H9 (cell line): ENCODE measurements around the gene LMX1B. TPM values are rescaled to one million over a fixed set of nuclear protein-coding genes. Genes with fewer than 3 reads are reported as not detected.

ENCODE experiments used
- DNase-seq: peaks from one replicate; pipeline ENCODE4 v3.0.0-alpha.2; 2017
- H2AFZ ChIP-seq: one replicate; pipeline ENCODE4 v1.6.1; 2013; ENCODE audit warnings: mild to moderate bottlenecking, low read length, control low read depth, moderate library complexity
- H2AK5ac ChIP-seq: 2 replicates; pipeline ENCODE4 v1.6.1; 2013; ENCODE audit warnings: low read length, control low read depth, mixed read lengths; ENCODE audit not compliant: insufficient read length
- H2BK120ac ChIP-seq: one replicate; pipeline ENCODE4 v1.6.1; 2013; ENCODE audit warnings: low read depth, mild to moderate bottlenecking, low read length, control low read depth, inconsistent platforms; ENCODE audit not compliant: poor library complexity, severe bottlenecking
- H2BK12ac ChIP-seq: 2 replicates; pipeline ENCODE4 v1.6.1; 2013; ENCODE audit warnings: low read length, control low read depth, mixed read lengths, low read depth; ENCODE audit not compliant: insufficient read length
- H2BK15ac ChIP-seq: 2 replicates; pipeline ENCODE4 v1.6.1; 2013; ENCODE audit warnings: low read depth, low read length, control low read depth
- H2BK20ac ChIP-seq: one replicate; pipeline ENCODE4 v1.6.1; 2013; ENCODE audit warnings: low read depth, mild to moderate bottlenecking, low read length, control low read depth, inconsistent platforms; ENCODE audit not compliant: poor library complexity, severe bottlenecking
- H2BK5ac ChIP-seq: 2 replicates; pipeline ENCODE4 v1.6.1; 2013; ENCODE audit warnings: low read length, control low read depth, mixed read lengths; ENCODE audit not compliant: insufficient read length
- H3K14ac ChIP-seq: 2 replicates; pipeline ENCODE4 v1.6.1; 2013; ENCODE audit warnings: low read length, control low read depth; ENCODE audit not compliant: insufficient read depth
- H3K18ac ChIP-seq: 2 replicates; pipeline ENCODE4 v1.6.1; 2013; ENCODE audit warnings: low read depth, mild to moderate bottlenecking, mixed read lengths, low read length, control low read depth; ENCODE audit not compliant: insufficient read length
- H3K23ac ChIP-seq: 2 replicates; pipeline ENCODE4 v1.6.1; 2013; ENCODE audit warnings: low read length, control low read depth, mixed read lengths, low read depth; ENCODE audit not compliant: insufficient read length
- H3K23me2 ChIP-seq: 2 replicates; pipeline ENCODE4 v1.6.1; 2013; ENCODE audit warnings: low read depth, mild to moderate bottlenecking, mixed read lengths, low read length, control low read depth; ENCODE audit not compliant: insufficient read length, poor library complexity, severe bottlenecking
- H3K27ac ChIP-seq: 2 replicates; pipeline ENCODE4 v1.5.1; 2013; ENCODE audit warnings: low read length, control low read depth, mixed read lengths, low read depth; ENCODE audit not compliant: insufficient read length
- H3K27me3 ChIP-seq: 2 replicates; pipeline ENCODE4 v1.6.1; 2013; ENCODE audit warnings: low read length, control low read depth, inconsistent platforms; ENCODE audit not compliant: insufficient read depth
- H3K4ac ChIP-seq: 2 replicates; pipeline ENCODE4 v1.6.1; 2013; ENCODE audit warnings: low read depth, mild to moderate bottlenecking, control low read depth, inconsistent platforms, low read length, moderate library complexity
- H3K4me1 ChIP-seq: 2 replicates; pipeline ENCODE4 v1.6.1; 2013; ENCODE audit warnings: low read length, control low read depth, inconsistent platforms; ENCODE audit not compliant: insufficient read depth
- H3K4me2 ChIP-seq: 2 replicates; pipeline ENCODE4 v1.6.1; 2013; ENCODE audit warnings: low read length, control low read depth, mixed read lengths; ENCODE audit not compliant: insufficient read length, insufficient read depth
- H3K56ac ChIP-seq: 2 replicates; pipeline ENCODE4 v1.6.1; 2013; ENCODE audit warnings: low read depth, mild to moderate bottlenecking, mixed read lengths, low read length, control low read depth; ENCODE audit not compliant: insufficient read length
- H3K79me1 ChIP-seq: 2 replicates; pipeline ENCODE4 v1.6.1; 2013; ENCODE audit warnings: low read depth, mild to moderate bottlenecking, moderate library complexity, low read length, control low read depth, inconsistent platforms; ENCODE audit not compliant: insufficient read depth, poor library complexity, severe bottlenecking
- H3K79me2 ChIP-seq: 2 replicates; pipeline ENCODE4 v1.6.1; 2013; ENCODE audit warnings: low read length, control low read depth, inconsistent platforms; ENCODE audit not compliant: insufficient read depth
- H3K9ac ChIP-seq: 2 replicates; pipeline ENCODE4 v1.6.1; 2013; ENCODE audit warnings: low read length, control low read depth, mixed read lengths; ENCODE audit not compliant: insufficient read length; ENCODE audit errors: extremely low read depth
- H3K9me3 ChIP-seq: one replicate; pipeline ENCODE4 v1.6.1; 2013; ENCODE audit warnings: low read depth, low read length, inconsistent platforms; ENCODE audit not compliant: control insufficient read depth
- H3T11ph ChIP-seq: one replicate; pipeline ENCODE4 v1.6.1; 2013; ENCODE audit warnings: mild to moderate bottlenecking, low read length, control low read depth, inconsistent platforms
- H4K20me1 ChIP-seq: one replicate; pipeline ENCODE4 v1.6.1; 2013; ENCODE audit not compliant: control insufficient read depth, insufficient read length, insufficient read depth
- H4K5ac ChIP-seq: 2 replicates; pipeline ENCODE4 v1.6.1; 2013; ENCODE audit warnings: low read depth, mild to moderate bottlenecking, mixed read lengths, low read length, control low read depth; ENCODE audit not compliant: insufficient read length
- H4K8ac ChIP-seq: replicated peaks from 2 replicates; pipeline ENCODE4 v1.6.1; 2013; ENCODE audit warnings: low read length, control low read depth, mixed read lengths, low read depth; ENCODE audit not compliant: insufficient read length
- H4K91ac ChIP-seq: 2 replicates; pipeline ENCODE4 v1.6.1; 2013; ENCODE audit warnings: low read depth, mild to moderate bottlenecking, moderate library complexity, mixed read lengths, low read length, control low read depth; ENCODE audit not compliant: insufficient read length
- H3K27ac Mint-ChIP-seq, 3 experiments: 2 replicates in 2 of 3; 3 replicates in 1 of 3; pipeline ENCODE4 v1.8.0; 2020 to 2021; ENCODE audit warnings: mixed read lengths in 3 of 3, mild to moderate bottlenecking in 1 of 3, moderate library complexity in 1 of 3
- H3K27me3 Mint-ChIP-seq: 2 replicates; pipeline ENCODE4 v1.8.0; 2021; ENCODE audit warnings: low read depth, mild to moderate bottlenecking, moderate library complexity, mixed read lengths
- H3K36me3 Mint-ChIP-seq, 3 experiments: 2 replicates in 2 of 3; 3 replicates in 1 of 3; pipeline ENCODE4 v1.8.0; 2020 to 2021; ENCODE audit warnings: low read depth in 3 of 3, mixed read lengths in 3 of 3; ENCODE audit not compliant: insufficient read depth in 1 of 3
- H3K4me1 Mint-ChIP-seq, 2 experiments: 2 replicates each; pipeline ENCODE4 v1.8.0; 2020; ENCODE audit warnings: mixed read lengths in 2 of 2
- H3K4me3 Mint-ChIP-seq, 2 experiments: 2 replicates in 1 of 2; 3 replicates in 1 of 2; pipeline ENCODE4 v1.8.0; 2020 to 2021; ENCODE audit warnings: mild to moderate bottlenecking in 2 of 2, mixed read lengths in 2 of 2, moderate library complexity in 1 of 2
- H3K9me3 Mint-ChIP-seq, 2 experiments: 2 replicates in 1 of 2; 3 replicates in 1 of 2; pipeline ENCODE4 v1.8.0; 2020; ENCODE audit warnings: mild to moderate bottlenecking in 2 of 2, mixed read lengths in 2 of 2, moderate library complexity in 1 of 2
- CTCF ChIP-seq: fragments of 200-600 bp; sonication (generic); conservative IDR thresholded peaks from 3 replicates; pipeline ENCODE4 v1.8.0; 2021; ENCODE audit warnings: antibody characterized with exemption, mild to moderate bottlenecking
- WGBS: extraction: QIAGEN DNeasy Blood & Tissue Kit; methylation state at CpG from one replicate; pipeline ENCODE4 v1.1.7; 2013; ENCODE audit warnings: missing lambda C conversion rate, low lambda C conversion rate, mixed read lengths; ENCODE audit not compliant: insufficient read length; ENCODE audit errors: extremely low coverage; 5-methylcytosine and 5-hydroxymethylcytosine counted together
- total RNA-seq: library from RNA; stranded (reverse); gene quantifications from 2 replicates; pipeline ENCODE4 v1.2.1, GENCODE V29; 2021

LMX1B gene
- total RNA-seq, 1 experiment from 2014 or later: 0.85 TPM

- no peak overlapping the region for H3K27ac Mint-ChIP-seq
- no peak for TF ChIP-seq CTCF
- Histone ChIP-seq H2AK5ac (no peak overlapping the region), H2BK120ac (no peak overlapping the region), H2BK15ac (no peak overlapping the region), H2BK20ac (no peak overlapping the region), H4K91ac (no peak overlapping the region), H2AFZ (no peak overlapping the region), H3K23me2 (peaks cover 12% of the 10 kb centered on the region), H3K9ac (no peak overlapping the region), H3K4me2 (no peak overlapping the region), H4K8ac (no peak overlapping the region), H2BK5ac (no peak overlapping the region), H3K27ac (no peak overlapping the region), H3K56ac (no peak overlapping the region), H3K79me2 (no peaks in the 10 kb centered on the region), H3K79me1 (no peaks in the 10 kb centered on the region), H3K9me3 (no peaks in the 10 kb centered on the region), H3K23ac (no peak overlapping the region), H2BK12ac (no peak overlapping the region), H4K20me1 (peaks cover 2% of the 10 kb centered on the region), H3K27me3 (peaks cover 31% of the 10 kb centered on the region), H3K4me1 (no peaks in the 10 kb centered on the region), H3T11ph (no peak overlapping the region), H3K4ac (no peak overlapping the region), H3K18ac (no peak overlapping the region), H4K5ac (no peak overlapping the region), H3K14ac (no peak overlapping the region)
- no peaks in the 10 kb centered on the region for H3K9me3 Mint-ChIP-seq
- peaks cover 95% of the 10 kb centered on the region for H3K27me3 Mint-ChIP-seq
- WGBS: no CpG with 5 or more reads among the region's 3 CpGs
- DNase-seq: no peak
- peaks cover 8 to 18% of the 10 kb centered on the region in 2 experiments; a peak in 3 of 4 replicates for H3K4me1 Mint-ChIP-seq
- no peak overlapping the region for H3K4me3 Mint-ChIP-seq
- no peaks in the 10 kb centered on the region; a peak in 1 of 7 replicates for H3K36me3 Mint-ChIP-seq
These were observed 7.3 kb upstream of the LMX1B start for GRCh38 chr9:126606483-126606870.
